Inflammatory macrophage treated with lipopolysaccharide for 1 hour (primary cell): ENCODE data around the gene CDK18.

Source experiments
- DNase-seq, 2 donors: peaks; one replicate each; pipeline ENCODE4 v3.0.0-alpha.2; 2020 to 2022

The CDK18 gene

DNA sequence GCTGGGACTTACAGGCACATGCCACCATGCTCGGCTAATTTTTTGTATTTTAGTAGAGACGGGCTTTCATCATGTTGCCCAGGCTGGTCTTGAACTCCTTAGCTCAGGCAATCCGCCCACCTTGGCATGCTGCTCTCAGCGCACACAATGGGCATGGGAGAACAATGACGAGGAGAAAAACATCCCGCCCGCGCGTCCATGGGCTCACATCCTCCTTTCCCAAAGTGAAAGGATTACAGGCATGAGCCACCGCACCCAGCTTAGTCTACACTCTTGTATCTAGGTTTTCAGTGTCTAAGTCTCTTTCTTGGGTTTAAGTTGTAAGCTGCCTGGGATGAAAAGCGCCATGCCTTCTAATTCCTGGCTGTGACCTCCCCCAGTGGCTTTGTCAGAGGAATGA, 37.9 kb downstream of the CDK18 start:
- DNase-seq = peak; percentile 21 to 66

- DNase-seq = peak; percentile 81 to 93
Observed at GRCh38 chr1:205543351-205544301, 39.2 kb downstream of the CDK18 start.

GRCh38 chr1:205545001-205545919, 40.8 kb downstream of the CDK18 start:
- no peak for DNase-seq

GRCh38 chr1:205545991-205546390, 41.5 kb downstream of the CDK18 start:
- DNase-seq = no peak

DNA sequence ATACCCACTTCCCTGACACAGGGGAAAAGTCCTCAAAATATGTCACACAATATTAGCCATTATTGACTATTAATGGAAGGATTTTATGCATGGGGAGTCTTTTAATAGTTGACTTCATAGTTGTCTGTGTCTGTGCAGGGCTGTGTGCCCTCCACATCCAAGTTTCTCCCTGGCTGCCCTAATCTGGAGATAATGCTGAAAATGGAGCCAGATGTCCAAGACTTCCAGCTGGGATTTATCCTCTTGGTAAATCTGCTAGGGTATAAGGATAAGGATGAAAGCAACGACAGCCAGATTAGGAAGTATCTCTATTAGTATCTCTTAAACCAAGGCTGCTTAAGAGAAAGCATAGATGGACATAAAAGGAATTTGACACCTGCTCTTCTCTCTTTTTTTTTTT, 42.1 kb downstream of the CDK18 start:
- no peak for DNase-seq

DNA sequence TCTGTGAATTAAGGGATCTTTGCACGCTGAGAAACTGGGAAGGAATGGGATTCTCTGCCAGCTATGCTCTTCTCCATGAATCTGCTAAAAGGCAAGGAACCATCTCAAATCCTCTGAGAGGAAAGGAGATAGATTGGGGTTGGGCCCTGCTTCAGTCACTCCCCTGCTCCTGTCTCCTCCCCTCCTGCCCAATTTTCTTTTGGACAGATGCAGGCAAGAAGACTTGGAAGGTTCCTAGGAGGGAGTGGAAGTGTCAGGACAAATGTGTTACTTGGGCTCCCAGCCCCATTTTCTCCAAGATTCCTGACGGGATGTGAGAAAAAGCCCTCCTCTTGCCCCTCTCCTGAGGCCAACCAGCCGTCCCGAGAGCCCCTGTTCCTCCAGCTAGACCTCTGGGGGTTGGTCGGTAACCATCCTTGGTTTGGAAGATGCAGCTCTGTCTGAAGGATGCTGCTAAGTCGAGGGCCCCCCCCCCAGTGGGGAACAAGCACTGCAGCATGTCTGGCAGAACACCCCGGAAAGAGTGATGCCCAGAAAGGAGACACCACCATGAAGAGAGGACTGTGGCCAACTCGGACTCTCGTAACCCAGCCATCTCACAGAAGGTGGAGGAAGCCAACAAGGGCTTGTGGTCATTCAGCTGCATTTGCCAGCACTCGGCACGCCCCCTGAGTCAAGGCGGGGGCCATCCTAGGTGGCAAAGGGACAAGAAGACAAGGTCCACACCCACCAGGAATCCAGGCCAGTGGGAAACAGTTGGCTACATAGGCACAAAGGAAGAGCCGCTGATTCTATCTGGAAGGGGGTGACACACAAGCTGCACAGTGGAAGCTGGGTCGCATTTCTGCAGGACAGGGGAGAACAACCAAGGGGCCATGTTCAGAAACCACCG, 43.7 kb downstream of the CDK18 start:
- DNase-seq = no peak

DNA sequence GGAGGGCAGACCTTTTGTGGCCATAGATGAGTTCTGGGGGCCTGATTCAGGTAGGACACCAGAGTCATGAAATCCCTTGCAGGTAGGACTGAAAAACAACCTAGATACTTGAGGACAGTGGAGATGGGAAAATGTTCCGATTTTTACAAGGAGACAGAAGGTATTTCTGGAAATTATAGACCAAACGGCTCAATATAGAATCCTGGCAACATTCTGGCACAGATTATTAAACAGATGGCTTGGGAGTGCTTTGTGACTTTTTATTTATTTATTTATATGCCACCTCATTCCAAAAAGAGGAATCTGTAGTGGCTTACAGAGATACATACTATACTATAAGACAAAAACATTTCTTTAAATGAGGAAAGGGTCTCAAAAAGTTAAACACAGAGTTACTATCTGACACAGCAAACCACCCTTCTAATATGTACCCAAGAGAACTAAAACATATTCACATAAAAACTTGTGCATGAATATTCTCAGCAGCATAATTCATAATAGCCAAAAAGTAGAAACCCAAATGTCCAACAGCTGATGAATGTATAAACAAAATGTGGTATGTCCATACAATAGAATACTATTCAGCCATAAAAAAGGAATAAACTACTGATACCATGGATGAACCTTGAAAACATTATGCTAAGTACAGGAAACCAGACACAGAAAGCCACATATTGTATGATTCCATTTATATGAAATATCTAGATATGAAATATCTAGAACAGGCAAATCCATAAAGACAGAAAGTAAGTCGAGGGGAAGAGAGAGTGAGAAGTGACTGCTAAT, 49.8 kb downstream of the CDK18 start:
- DNase-seq = no peak

- peak in 1 of 2 donors; percentile 4 for DNase-seq
Observed at GRCh38 chr1:205561501-205562203, 57.2 kb downstream of the CDK18 start.

DNA sequence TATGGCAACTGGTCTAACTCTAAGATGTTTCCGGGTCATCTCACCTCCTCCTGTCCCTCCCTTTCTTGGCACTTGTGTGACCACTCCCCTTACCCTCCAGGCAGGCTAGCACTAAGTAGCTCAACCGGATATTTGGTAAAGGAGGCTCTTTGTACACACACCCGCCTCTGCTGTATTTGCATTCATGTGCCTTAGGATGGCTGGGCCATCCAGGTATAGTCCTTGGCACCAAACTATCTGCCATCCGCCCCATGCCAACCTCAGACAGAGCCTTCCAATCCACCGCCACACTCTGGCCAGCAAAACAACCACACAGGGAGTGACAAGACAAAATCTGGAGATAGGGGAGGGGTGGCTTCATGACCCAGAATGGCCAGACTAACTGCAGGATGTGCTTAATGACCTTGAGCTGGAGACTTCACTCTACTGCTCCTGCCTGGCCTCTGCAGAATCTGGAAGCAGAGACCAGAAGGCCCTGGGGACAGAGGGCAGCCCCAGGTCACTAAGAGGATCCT, 59.5 kb downstream of the CDK18 start:
- no peak for DNase-seq

DNA sequence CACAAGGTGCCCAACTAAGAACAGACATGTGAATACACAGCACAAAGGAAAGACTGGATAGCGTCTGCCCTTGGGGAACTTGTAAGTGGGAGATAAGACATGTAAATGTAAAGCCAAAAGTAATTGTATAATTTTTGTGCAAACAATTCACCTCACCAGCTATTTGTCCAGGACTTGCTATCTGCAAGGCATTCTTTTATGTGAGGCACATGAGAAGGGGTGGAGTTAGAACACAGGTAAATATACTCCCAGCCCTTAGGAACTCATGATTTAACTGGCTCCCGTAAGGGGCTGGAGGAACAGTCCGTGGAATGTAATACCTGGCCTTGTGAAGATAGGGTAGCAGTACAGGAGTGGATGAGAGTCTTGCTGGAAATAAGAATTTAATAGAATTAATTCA, 61.3 kb downstream of the CDK18 start:
- no peak for DNase-seq

DNA sequence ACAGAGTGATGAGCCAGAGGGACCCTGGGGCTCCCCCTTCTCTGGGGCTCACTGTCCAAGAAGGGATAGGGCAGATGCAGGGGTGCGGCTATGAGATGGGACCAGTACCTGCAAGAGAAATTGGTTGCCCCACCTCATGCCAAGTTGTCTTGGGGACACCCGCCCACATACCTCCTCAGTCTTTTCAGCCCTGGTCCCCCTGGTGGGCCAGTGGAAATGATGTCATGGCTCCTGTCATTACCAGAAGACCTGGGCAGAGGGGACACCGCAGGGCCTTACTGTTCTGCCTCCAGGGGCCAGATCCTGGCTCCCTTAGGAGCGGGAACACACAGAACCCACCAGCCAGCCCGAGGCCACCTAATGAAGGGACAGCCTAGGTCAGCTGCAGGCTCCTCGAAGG, 63.2 kb downstream of the CDK18 start:
- no peak for DNase-seq

- no peak for DNase-seq
Observed at GRCh38 chr1:205568135-205568468, 63.6 kb downstream of the CDK18 start.

DNA sequence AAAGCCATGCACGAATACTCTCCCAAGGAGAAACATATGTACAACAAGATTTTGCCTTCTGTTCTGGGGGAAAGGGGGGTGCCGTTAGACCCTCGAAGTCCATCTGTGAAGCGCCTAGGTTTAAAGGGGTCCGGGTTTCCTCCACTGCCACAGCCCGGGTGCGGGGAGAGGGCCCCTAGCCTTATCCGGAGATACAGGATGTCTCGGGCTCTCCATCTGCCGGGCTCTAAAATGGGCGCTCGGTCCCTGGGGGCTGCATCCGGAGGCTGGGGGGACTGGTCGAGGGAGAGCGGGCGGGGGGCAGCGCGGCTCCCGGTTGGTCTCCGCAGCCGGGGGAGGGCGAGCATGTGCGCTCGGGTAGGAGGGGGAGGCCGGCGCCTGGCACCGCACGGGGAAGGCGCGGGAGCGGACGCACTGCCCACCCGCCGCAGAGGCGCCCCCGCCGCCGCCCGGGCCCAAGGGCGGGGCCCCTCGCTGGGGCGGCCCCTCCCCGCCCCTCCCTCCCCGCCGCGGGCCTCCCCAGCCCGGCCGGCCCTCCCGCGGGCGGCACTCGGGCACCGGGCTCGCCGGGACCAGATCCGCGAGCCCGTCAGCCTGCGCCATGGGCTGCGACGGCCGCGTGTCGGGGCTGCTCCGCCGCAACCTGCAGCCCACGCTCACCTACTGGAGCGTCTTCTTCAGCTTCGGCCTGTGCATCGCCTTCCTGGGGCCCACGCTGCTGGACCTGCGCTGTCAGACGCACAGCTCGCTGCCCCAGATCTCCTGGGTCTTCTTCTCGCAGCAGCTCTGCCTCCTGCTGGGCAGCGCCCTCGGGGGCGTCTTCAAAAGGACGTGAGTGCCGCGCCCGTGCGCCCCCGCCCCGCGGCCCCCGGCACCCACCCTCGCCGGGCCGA, 64.2 kb downstream of the CDK18 start:
- DNase-seq = no peak

DNA sequence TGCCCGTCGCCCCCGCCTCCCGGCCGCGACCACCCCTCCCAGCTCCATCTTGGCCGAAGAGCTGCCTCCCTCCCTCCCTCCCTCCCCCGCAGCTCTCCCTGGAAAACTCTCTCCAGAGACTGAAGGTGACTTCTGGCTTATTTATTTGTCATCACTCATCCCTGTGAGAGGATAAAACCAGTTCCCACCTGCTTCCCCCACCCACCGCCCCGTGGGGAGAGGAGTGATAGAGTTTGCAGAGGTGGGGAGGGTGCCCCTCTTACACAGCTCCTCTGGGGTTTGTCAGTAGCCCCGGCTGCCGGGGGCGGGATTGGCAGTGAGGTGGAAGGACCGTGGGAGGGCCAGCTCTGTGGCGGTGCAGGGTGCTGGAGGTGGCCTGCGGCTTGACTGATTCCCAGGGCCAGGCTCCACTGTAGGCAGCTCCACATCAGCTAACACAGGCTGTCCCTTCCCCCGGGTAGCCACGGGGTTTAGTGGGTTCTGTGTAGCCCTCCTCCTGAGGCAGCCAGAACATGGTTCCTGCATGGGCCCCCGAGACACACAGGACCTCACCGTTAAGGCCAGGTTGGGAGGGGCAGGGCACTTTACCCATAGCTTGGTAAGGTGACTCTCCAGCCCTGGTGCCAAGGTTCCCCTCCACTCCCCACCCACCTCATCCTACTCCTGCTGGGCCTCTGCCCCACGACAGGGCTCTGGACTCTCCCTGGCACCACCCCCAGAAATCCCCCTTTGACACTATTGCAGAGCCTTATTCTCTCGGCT, 65.1 kb downstream of the CDK18 start:
- DNase-seq = no peak

GRCh38 chr1:205570173-205570501, 65.7 kb downstream of the CDK18 start:
- DNase-seq = no peak

GRCh38 chr1:205570796-205571537, 66.5 kb downstream of the CDK18 start:
- DNase-seq = no peak

- no peak for DNase-seq
Observed at GRCh38 chr1:205571747-205572146, 67.3 kb downstream of the CDK18 start.

DNA sequence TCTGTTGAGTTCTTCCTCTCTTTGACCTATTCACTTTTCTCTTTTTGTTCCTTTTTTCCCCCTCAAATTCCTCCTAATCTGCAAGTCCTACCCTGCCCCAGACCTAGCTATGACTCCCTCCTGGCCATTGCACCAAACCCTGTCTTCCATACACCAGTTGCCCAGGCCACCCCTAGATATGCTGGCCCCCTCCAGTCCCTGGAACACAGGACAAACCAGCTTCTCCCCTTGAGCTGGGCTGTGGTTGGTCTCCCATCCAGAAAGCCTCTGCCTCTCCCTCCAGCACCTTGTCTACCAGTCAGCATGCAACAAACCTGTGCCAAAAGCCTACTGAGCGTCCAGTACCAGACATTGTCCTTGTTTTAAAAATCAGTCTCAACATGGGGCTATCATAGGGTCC, 68.0 kb downstream of the CDK18 start:
- no peak for DNase-seq
